HUES48 (cell line): ENCODE measurements around the gene TFEB.

Experiments
- H3K27ac ChIP-seq: one replicate; pipeline ENCODE4 v1.7.0; 2013; ENCODE audit warnings: low read depth, low read length, inconsistent platforms
- H3K27me3 ChIP-seq: 2 replicates; pipeline ENCODE4 v1.6.1; 2013; ENCODE audit warnings: mild to moderate bottlenecking, low read length; ENCODE audit not compliant: control insufficient read depth, insufficient read depth
- H3K36me3 ChIP-seq: 2 replicates; pipeline ENCODE4 v1.6.1; 2013; ENCODE audit warnings: low read length; ENCODE audit not compliant: control insufficient read depth, insufficient read depth
- H3K4me1 ChIP-seq: 2 replicates; pipeline ENCODE4 v1.6.1; 2013; ENCODE audit warnings: mild to moderate bottlenecking, low read length; ENCODE audit not compliant: control insufficient read depth, insufficient read depth
- H3K4me3 ChIP-seq: 2 replicates; pipeline ENCODE4 v1.5.1; 2013; ENCODE audit warnings: mild to moderate bottlenecking, low read depth, low read length
- H3K9ac ChIP-seq: 2 replicates; pipeline ENCODE4 v1.6.1; 2013; ENCODE audit warnings: mild to moderate bottlenecking, low read depth, low read length, moderate library complexity
- H3K9me3 ChIP-seq: 2 replicates; pipeline ENCODE4 v1.6.1; 2013; ENCODE audit warnings: low read length; ENCODE audit not compliant: control insufficient read depth, insufficient read depth

TFEB gene

DNA sequence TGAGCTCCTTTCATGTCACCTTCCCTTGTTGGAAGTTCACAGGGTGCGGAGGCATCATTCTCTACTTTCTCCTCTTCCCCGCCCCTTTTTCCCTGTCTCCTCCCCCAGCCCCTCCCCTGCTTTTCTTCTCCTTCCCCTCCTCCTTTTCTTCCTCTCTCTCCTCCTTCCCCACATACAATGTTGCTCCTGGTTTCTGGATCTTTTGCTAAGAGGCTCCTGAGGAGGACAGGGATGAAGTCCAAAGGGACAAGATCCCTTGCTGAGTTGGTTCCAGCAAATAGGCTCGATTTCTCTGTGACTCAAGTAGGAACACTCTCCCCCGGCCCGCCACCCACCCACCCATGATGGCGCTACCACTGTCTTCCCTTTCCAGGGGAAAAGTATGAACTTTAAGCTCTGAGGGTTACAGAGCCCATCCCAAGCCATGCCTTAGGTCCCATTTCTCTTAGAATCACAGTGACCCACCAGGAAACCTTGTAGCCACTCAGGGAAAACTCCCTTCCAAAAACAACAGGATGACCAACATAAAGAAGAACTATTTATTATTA is 852 bp upstream of the TFEB start:
- no peak overlapping the region for H3K9ac ChIP-seq
- no peaks in the 10 kb centered on the region for H3K36me3 ChIP-seq
- H3K9me3 ChIP-seq: no peaks in the 10 kb centered on the region
- H3K4me3 ChIP-seq: peak overlapping the region; percentile 52; the same call in 1 of the 2 replicates
- peaks cover 18% of the 10 kb centered on the region for H3K4me1 ChIP-seq
- H3K27ac ChIP-seq: no peak overlapping the region
- peaks cover 2% of the 10 kb centered on the region; the same call in 1 of the 2 replicates for H3K27me3 ChIP-seq

DNA sequence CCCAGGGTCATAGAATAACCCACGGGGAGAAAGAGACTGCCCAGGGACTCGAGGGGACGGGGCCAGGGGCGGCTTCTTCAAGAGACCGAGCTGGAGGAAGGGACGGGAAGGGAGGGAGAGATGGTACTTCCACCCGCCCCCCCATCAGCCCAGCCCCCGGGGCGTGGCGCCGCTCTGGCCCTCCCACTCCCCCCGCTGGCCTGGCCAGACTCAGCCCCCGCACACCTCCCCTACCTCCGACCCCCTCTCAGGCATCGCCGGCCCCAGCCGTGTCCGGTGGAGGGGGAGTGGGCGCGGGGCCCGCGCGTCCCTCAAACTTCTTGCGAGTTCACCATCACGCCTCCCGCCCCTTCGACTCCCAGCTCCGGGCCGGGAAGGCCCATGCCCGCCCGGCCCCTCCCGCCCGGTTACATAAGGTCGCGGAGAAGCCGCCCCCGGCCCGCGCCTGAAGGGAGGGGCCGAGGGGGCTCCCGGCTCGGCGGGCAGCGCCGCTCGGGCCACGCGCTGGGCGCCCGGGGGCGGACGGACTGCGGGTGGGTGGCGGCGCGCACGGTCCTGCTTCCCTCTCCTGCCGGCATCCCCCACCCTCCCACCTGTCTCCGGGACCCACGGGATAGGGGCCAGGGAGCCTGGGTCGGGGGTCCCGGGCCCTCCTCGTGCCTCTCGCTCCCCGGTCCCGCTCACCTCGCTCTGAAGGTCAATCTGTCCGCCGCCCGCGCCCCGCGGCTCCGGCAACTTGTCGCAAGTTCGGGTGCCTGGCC is 562 bp downstream of the TFEB start:
- Histone ChIP-seq H3K4me1 (peaks cover 31% of the 10 kb centered on the region), H3K27ac (no peak overlapping the region), H3K36me3 (no peaks in the 10 kb centered on the region)

GRCh38 chr6:41733707-41734665 is 1.4 kb downstream of the TFEB start:
- H3K9ac ChIP-seq: no peak overlapping the region
- no peaks in the 10 kb centered on the region for H3K36me3 ChIP-seq
- peaks cover 2% of the 10 kb centered on the region; the same call in 1 of the 2 replicates for H3K27me3 ChIP-seq
- no peaks in the 10 kb centered on the region for H3K9me3 ChIP-seq
- H3K4me1 ChIP-seq: peaks cover 40% of the 10 kb centered on the region
- peak overlapping the region; percentile 76 for H3K4me3 ChIP-seq
- peak overlapping the region; percentile 10 for H3K27ac ChIP-seq

More for the DNA sequence above, 562 bp downstream of the TFEB start:
- peak overlapping the region; percentile 76 for H3K4me3 ChIP-seq
- H3K27me3 ChIP-seq: peaks cover 2% of the 10 kb centered on the region; the same call in 1 of the 2 replicates
- H3K9me3 ChIP-seq: no peaks in the 10 kb centered on the region
- no peak overlapping the region for H3K9ac ChIP-seq

DNA sequence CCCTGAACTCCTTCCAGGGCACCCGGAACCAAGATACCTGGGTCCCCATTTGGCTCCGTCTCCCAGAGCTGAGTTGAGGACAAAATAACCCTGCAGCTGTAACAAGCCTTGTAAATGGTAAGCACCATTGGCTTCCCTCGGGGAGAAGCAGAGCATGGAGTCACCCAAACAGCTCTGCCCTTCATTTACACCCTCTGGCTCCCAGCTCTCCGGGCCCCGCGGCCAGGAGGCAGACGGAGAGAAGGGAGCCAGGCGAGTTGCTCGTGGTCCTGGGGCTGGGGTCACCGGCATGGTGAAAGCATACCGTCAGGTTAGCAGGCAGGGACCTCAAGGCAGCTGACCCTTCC is 2.1 kb downstream of the TFEB start:
- Histone ChIP-seq H3K4me3 (peak overlapping the region; percentile 76), H3K36me3 (no peaks in the 10 kb centered on the region), H3K4me1 (peaks cover 44% of the 10 kb centered on the region), H3K9me3 (no peaks in the 10 kb centered on the region), H3K9ac (no peak overlapping the region), H3K27ac (peak overlapping the region; percentile 10), H3K27me3 (peaks cover 2% of the 10 kb centered on the region; the same call in 1 of the 2 replicates)

- H3K36me3 ChIP-seq: no peaks in the 10 kb centered on the region
- no peak overlapping the region for H3K27ac ChIP-seq
- no peak overlapping the region for H3K9ac ChIP-seq
- peaks cover 47% of the 10 kb centered on the region for H3K4me1 ChIP-seq
- H3K4me3 ChIP-seq: peak overlapping the region; percentile 76
- H3K9me3 ChIP-seq: no peaks in the 10 kb centered on the region
- H3K27me3 ChIP-seq: peaks cover 2% of the 10 kb centered on the region; the same call in 1 of the 2 replicates
Measured at GRCh38 chr6:41732591-41733359, 2.6 kb downstream of the TFEB start.

- Histone ChIP-seq H3K9me3 (no peaks in the 10 kb centered on the region), H3K4me3 (no peak overlapping the region), H3K27ac (no peak overlapping the region), H3K27me3 (peaks cover 2% of the 10 kb centered on the region; the same call in 1 of the 2 replicates), H3K4me1 (peaks cover 47% of the 10 kb centered on the region), H3K9ac (no peak overlapping the region), H3K36me3 (no peaks in the 10 kb centered on the region)
Measured at GRCh38 chr6:41732149-41732548, 3.3 kb downstream of the TFEB start.

GRCh38 chr6:41731561-41732086 is 3.8 kb downstream of the TFEB start:
- peaks cover 47% of the 10 kb centered on the region for H3K4me1 ChIP-seq
- no peaks in the 10 kb centered on the region for H3K9me3 ChIP-seq
- peaks cover 2% of the 10 kb centered on the region; the same call in 1 of the 2 replicates for H3K27me3 ChIP-seq
- no peak overlapping the region for H3K9ac ChIP-seq
- H3K27ac ChIP-seq: no peak overlapping the region
- no peak overlapping the region for H3K4me3 ChIP-seq
- no peaks in the 10 kb centered on the region for H3K36me3 ChIP-seq

DNA sequence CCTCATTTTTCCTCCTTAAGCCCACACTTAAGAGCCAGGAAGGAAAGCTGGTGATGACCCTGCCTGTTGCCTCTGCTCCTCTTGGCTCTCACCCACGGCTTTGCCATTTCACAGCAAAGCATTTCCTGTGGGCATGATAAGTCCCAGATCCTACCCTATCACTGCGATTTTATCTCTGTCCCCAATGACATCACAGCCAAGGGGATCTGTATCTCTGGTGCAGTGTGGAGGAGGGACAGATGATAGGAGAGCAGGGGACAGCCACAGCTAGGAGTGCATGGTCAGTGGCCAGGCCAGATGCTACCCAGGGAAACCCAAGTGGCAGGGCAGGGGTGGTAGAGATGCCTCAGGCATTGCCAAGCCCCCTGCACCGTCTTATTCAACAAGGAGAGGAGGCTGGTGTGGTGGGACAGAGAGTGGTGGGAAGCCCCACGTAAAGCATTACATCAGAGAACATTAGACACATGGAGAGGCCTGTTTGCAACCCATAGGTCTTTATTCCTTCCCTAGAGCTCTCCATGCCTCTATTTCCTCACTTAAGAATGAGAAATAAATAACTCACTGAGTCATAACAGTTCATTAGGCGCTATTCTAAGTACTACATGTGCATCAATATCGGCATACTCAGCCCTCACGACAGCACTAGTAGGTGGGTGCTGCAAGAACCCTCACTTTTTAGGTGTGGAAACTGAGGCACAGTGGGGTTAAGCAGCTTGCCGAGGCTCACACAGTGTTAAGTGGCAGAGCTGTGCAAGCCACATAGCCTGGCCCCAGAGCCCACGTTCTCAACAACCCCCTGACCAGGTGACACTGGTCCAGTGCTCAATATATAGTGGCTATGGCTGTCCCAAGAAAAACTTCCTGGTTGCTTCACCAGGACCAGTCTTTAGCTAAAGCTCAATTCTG is 4.6 kb downstream of the TFEB start:
- Histone ChIP-seq H3K4me1 (peaks cover 44% of the 10 kb centered on the region), H3K9me3 (no peaks in the 10 kb centered on the region), H3K27me3 (peaks cover 2% of the 10 kb centered on the region; the same call in 1 of the 2 replicates), H3K27ac (no peak overlapping the region), H3K4me3 (no peak overlapping the region), H3K9ac (no peak overlapping the region), H3K36me3 (no peaks in the 10 kb centered on the region)

- no peak overlapping the region for H3K27ac ChIP-seq
- H3K36me3 ChIP-seq: no peaks in the 10 kb centered on the region
- peaks cover 42% of the 10 kb centered on the region for H3K4me1 ChIP-seq
Measured at GRCh38 chr6:41729624-41730023, 5.8 kb downstream of the TFEB start.

More at GRCh38 chr6:41729624-41730023, 5.8 kb downstream of the TFEB start:
- Histone ChIP-seq H3K9me3 (no peaks in the 10 kb centered on the region), H3K9ac (no peak overlapping the region), H3K27me3 (peaks cover 2% of the 10 kb centered on the region; the same call in 1 of the 2 replicates), H3K4me3 (no peak overlapping the region)
